ENCODE measurements around the gene ESRRB. TPM values are rescaled to one million over a fixed set of nuclear protein-coding genes. Genes with fewer than 3 reads are reported as not detected.

ESRRB gene
- total RNA-seq, 1 experiment from 2014 or later: 1.6 TPM

- TF ChIP-seq, protein P1, sequence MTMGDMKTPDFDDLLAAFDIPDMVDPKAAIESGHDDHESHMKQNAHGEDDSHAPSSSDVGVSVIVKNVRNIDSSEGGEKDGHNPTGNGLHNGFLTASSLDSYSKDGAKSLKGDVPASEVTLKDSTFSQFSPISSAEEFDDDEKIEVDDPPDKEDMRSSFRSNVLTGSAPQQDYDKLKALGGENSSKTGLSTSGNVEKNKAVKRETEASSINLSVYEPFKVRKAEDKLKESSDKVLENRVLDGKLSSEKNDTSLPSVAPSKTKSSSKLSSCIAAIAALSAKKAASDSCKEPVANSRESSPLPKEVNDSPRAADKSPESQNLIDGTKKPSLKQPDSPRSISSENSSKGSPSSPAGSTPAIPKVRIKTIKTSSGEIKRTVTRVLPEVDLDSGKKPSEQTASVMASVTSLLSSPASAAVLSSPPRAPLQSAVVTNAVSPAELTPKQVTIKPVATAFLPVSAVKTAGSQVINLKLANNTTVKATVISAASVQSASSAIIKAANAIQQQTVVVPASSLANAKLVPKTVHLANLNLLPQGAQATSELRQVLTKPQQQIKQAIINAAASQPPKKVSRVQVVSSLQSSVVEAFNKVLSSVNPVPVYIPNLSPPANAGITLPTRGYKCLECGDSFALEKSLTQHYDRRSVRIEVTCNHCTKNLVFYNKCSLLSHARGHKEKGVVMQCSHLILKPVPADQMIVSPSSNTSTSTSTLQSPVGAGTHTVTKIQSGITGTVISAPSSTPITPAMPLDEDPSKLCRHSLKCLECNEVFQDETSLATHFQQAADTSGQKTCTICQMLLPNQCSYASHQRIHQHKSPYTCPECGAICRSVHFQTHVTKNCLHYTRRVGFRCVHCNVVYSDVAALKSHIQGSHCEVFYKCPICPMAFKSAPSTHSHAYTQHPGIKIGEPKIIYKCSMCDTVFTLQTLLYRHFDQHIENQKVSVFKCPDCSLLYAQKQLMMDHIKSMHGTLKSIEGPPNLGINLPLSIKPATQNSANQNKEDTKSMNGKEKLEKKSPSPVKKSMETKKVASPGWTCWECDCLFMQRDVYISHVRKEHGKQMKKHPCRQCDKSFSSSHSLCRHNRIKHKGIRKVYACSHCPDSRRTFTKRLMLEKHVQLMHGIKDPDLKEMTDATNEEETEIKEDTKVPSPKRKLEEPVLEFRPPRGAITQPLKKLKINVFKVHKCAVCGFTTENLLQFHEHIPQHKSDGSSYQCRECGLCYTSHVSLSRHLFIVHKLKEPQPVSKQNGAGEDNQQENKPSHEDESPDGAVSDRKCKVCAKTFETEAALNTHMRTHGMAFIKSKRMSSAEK (CRISPR knock-in tag; IDR thresholded peaks at IDR 0.05; ENCODE audit: borderline replicate concordance): no peak
- TF ChIP-seq ATF6 (CRISPR knock-in tag; IDR thresholded peaks at IDR 0.05) (no peak), ZNF423 (CRISPR knock-in tag; IDR thresholded peaks at IDR 0.05) (no peak)
Measured at GRCh38 chr14:76354310-76354709, 21.6 kb upstream of the ESRRB start (continued).

DNA sequence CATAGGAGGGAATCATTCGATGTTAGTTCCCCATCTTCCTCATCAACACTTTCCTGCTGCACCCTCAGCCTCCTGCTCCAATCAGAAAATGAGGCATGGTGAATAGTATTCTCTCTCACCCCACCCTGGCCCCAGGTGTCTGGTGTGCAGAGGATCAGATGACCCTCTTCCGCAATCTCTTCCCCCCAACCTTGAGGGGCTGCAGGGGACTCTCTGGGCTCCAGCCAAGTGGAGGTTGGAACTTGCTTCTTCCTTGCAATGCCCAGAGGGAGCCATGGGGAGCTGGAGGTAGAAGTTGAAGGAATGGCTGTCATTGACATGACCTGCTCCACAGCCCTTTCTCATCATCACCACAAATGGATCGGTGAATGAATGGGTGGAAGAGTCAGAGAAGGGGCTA is 20.2 kb upstream of the ESRRB start:
- Mint-ChIP-seq H3K9me3 (no peaks in the 10 kb centered on the region), H3K4me1 (peaks cover 12% of the 10 kb centered on the region), H3K27me3 (ENCODE audit: low read depth) (peaks cover 25% of the 10 kb centered on the region), H3K4me3 (no peak overlapping the region), H3K36me3 (no peaks in the 10 kb centered on the region), H3K27ac (no peak overlapping the region)
- TF ChIP-seq ZNF423 (CRISPR knock-in tag; IDR thresholded peaks at IDR 0.05): no peak
- TF ChIP-seq JUN (CRISPR knock-in tag; IDR thresholded peaks at IDR 0.05): no peak
- TF ChIP-seq HMGA2 (CRISPR knock-in tag; IDR thresholded peaks at IDR 0.05): no peak
- TF ChIP-seq NR2C2 (CRISPR knock-in tag; IDR thresholded peaks at IDR 0.05): no peak
- no peak for TF ChIP-seq ZNF425 (CRISPR knock-in tag; conservative IDR thresholded peaks at IDR 0.05)
- TF ChIP-seq ZSCAN18 (CRISPR knock-in tag; IDR thresholded peaks at IDR 0.05): no peak
- no peak for DNase-seq (ENCODE audit: low spot score)
- ATAC-seq: no peak
- CTCF ChIA-PET: interaction anchor here (2.3 kb wide), 1 partner anchor 305 kb away, joined by 6 read pairs; no protein-coding TSS in a partner anchor
- POLR2A ChIA-PET: no interaction called here

- Mint-ChIP-seq H3K9me3 (no peaks in the 10 kb centered on the region), H3K27ac (no peak overlapping the region), H3K27me3 (ENCODE audit: low read depth) (peaks cover 41% of the 10 kb centered on the region), H3K4me1 (peaks cover 5% of the 10 kb centered on the region), H3K36me3 (no peaks in the 10 kb centered on the region), H3K4me3 (no peak overlapping the region)
- ATAC-seq (no peak), DNase-seq (ENCODE audit: low spot score) (no peak)
- ChIA-PET CTCF (interaction anchor here (6.5 kb wide), 1 partner anchor 16 kb away, joined by 29 read pairs; no protein-coding TSS in a partner anchor), POLR2A (no interaction called here)
- TF ChIP-seq, protein P2, sequence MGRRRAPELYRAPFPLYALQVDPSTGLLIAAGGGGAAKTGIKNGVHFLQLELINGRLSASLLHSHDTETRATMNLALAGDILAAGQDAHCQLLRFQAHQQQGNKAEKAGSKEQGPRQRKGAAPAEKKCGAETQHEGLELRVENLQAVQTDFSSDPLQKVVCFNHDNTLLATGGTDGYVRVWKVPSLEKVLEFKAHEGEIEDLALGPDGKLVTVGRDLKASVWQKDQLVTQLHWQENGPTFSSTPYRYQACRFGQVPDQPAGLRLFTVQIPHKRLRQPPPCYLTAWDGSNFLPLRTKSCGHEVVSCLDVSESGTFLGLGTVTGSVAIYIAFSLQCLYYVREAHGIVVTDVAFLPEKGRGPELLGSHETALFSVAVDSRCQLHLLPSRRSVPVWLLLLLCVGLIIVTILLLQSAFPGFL (CRISPR knock-in tag; IDR thresholded peaks at IDR 0.05; ENCODE audit: borderline replicate concordance): no peak
- TF ChIP-seq NFYB (CRISPR knock-in tag; conservative IDR thresholded peaks at IDR 0.05; ENCODE audit: low read depth) (no peak), TCF7 (CRISPR knock-in tag; IDR thresholded peaks at IDR 0.05; ENCODE audit: low read depth) (no peak), IRF1 (CRISPR knock-in tag; IDR thresholded peaks at IDR 0.05) (no peak), ZBTB21 (CRISPR knock-in tag; IDR thresholded peaks at IDR 0.05; ENCODE audit: borderline replicate concordance) (no peak), OVOL2 (CRISPR knock-in tag; IDR thresholded peaks at IDR 0.05; ENCODE audit: borderline replicate concordance) (no peak)
- TF ChIP-seq, protein P3, sequence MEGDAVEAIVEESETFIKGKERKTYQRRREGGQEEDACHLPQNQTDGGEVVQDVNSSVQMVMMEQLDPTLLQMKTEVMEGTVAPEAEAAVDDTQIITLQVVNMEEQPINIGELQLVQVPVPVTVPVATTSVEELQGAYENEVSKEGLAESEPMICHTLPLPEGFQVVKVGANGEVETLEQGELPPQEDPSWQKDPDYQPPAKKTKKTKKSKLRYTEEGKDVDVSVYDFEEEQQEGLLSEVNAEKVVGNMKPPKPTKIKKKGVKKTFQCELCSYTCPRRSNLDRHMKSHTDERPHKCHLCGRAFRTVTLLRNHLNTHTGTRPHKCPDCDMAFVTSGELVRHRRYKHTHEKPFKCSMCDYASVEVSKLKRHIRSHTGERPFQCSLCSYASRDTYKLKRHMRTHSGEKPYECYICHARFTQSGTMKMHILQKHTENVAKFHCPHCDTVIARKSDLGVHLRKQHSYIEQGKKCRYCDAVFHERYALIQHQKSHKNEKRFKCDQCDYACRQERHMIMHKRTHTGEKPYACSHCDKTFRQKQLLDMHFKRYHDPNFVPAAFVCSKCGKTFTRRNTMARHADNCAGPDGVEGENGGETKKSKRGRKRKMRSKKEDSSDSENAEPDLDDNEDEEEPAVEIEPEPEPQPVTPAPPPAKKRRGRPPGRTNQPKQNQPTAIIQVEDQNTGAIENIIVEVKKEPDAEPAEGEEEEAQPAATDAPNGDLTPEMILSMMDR (IDR thresholded peaks at IDR 0.05): no peak
- TF ChIP-seq, protein P4, sequence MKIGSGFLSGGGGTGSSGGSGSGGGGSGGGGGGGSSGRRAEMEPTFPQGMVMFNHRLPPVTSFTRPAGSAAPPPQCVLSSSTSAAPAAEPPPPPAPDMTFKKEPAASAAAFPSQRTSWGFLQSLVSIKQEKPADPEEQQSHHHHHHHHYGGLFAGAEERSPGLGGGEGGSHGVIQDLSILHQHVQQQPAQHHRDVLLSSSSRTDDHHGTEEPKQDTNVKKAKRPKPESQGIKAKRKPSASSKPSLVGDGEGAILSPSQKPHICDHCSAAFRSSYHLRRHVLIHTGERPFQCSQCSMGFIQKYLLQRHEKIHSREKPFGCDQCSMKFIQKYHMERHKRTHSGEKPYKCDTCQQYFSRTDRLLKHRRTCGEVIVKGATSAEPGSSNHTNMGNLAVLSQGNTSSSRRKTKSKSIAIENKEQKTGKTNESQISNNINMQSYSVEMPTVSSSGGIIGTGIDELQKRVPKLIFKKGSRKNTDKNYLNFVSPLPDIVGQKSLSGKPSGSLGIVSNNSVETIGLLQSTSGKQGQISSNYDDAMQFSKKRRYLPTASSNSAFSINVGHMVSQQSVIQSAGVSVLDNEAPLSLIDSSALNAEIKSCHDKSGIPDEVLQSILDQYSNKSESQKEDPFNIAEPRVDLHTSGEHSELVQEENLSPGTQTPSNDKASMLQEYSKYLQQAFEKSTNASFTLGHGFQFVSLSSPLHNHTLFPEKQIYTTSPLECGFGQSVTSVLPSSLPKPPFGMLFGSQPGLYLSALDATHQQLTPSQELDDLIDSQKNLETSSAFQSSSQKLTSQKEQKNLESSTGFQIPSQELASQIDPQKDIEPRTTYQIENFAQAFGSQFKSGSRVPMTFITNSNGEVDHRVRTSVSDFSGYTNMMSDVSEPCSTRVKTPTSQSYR (CRISPR knock-in tag; IDR thresholded peaks at IDR 0.05): no peak
Measured at GRCh38 chr14:76371066-76371465, 4.9 kb upstream of the ESRRB start.

Data from WTC11 (cell line).